ENCODE measurements around the gene VEZF1.

VEZF1 gene

GRCh38 chr17:58019039-58019438 lies 31.0 kb upstream of the VEZF1 start:
- H3K27me3 ChIP-seq (replicated peaks; ENCODE audit: control insufficient read depth, insufficient read depth, low read length), result no peaks in the 10 kb centered on the region
- DNase-seq (ENCODE audit: extremely low read depth, insufficient read length), result no peak
- H3K4me3 ChIP-seq (replicated peaks; ENCODE audit: low read depth, low read length), result no peak overlapping the region
- no peak for TF ChIP-seq CTCF (IDR thresholded peaks at IDR 0.05; ENCODE audit: insufficient read depth, low read length, poor library complexity, severe bottlenecking)
- H3K36me3 ChIP-seq (ENCODE audit: control insufficient read depth, insufficient read depth, low read length), result no peaks in the 10 kb centered on the region

- peaks cover 2% of the 10 kb centered on the region; the same call in 1 of the 2 replicates for H3K36me3 ChIP-seq (ENCODE audit: control insufficient read depth, insufficient read depth, low read length)
- TF ChIP-seq CTCF (IDR thresholded peaks at IDR 0.05; ENCODE audit: insufficient read depth, low read length, poor library complexity, severe bottlenecking), result no peak
- no peak overlapping the region for H3K4me3 ChIP-seq (replicated peaks; ENCODE audit: low read depth, low read length)
- H3K27me3 ChIP-seq (replicated peaks; ENCODE audit: control insufficient read depth, insufficient read depth, low read length), result no peaks in the 10 kb centered on the region
- no peak for DNase-seq (ENCODE audit: extremely low read depth, insufficient read length)
Measured at GRCh38 chr17:58010067-58010799, 22.2 kb upstream of the VEZF1 start.

GRCh38 chr17:58007781-58008706 lies 20.0 kb upstream of the VEZF1 start:
- Histone ChIP-seq H3K36me3 (ENCODE audit: control insufficient read depth, insufficient read depth, low read length) (peaks cover 4% of the 10 kb centered on the region; the same call in 1 of the 2 replicates), H3K4me3 (replicated peaks; ENCODE audit: low read depth, low read length) (peak overlapping the region; percentile 80), H3K27me3 (replicated peaks; ENCODE audit: control insufficient read depth, insufficient read depth, low read length) (no peaks in the 10 kb centered on the region)
- DNase-seq (ENCODE audit: extremely low read depth, insufficient read length), result no peak
- TF ChIP-seq CTCF (IDR thresholded peaks at IDR 0.05; ENCODE audit: insufficient read depth, low read length, poor library complexity, severe bottlenecking), result no peak

GRCh38 chr17:58006924-58007780 lies 19.1 kb upstream of the VEZF1 start, which contains the start of gene SRSF1:
TSS of gene SRSF1 (minus strand) at chr17:58007246. CDS start at chr17:58007137, 109 bp downstream.
- Histone ChIP-seq H3K27me3 (replicated peaks; ENCODE audit: control insufficient read depth, insufficient read depth, low read length) (no peaks in the 10 kb centered on the region), H3K4me3 (replicated peaks; ENCODE audit: low read depth, low read length) (peak within 1 kb of the TSS; percentile 80), H3K36me3 (ENCODE audit: control insufficient read depth, insufficient read depth, low read length) (peaks cover 6% of the 10 kb centered on the region)
- peak; percentile 98 for DNase-seq (ENCODE audit: extremely low read depth, insufficient read length)
- no peak for TF ChIP-seq CTCF (IDR thresholded peaks at IDR 0.05; ENCODE audit: insufficient read depth, low read length, poor library complexity, severe bottlenecking)

DNA sequence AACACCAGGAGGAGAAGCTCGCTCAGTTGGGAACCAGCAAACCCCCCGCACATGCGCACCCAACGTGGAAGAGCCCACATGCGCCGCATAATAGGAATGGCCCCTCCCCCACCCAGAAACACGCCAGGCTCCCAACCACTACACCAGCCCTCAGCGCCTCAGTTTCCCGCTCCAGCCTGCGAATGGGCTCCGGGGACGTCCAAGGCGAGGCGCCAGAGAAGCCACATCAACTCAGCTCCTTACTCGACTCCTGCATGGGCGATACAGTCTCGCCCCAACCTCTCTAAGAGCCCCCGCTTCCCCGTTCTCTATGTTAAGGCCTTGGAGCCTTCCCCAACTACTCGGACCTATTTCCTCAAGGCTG lies 18.5 kb upstream of the VEZF1 start:
- TF ChIP-seq CTCF (IDR thresholded peaks at IDR 0.05; ENCODE audit: insufficient read depth, low read length, poor library complexity, severe bottlenecking), result no peak
- H3K36me3 ChIP-seq (ENCODE audit: control insufficient read depth, insufficient read depth, low read length), result peaks cover 6% of the 10 kb centered on the region
- no peaks in the 10 kb centered on the region for H3K27me3 ChIP-seq (replicated peaks; ENCODE audit: control insufficient read depth, insufficient read depth, low read length)
- no peak for DNase-seq (ENCODE audit: extremely low read depth, insufficient read length)
- peak overlapping the region; percentile 80 for H3K4me3 ChIP-seq (replicated peaks; ENCODE audit: low read depth, low read length)
